ENCODE measurements around the gene RBM24.

- TF ChIP-seq MXI1 (IDR thresholded peaks at IDR 0.05; ENCODE audit: low read depth, low read length), result no peak
- TF ChIP-seq CHD1 (IDR thresholded peaks at IDR 0.05; ENCODE audit: low read depth, low read length), result no peak
- no peak for TF ChIP-seq BHLHE40 (IDR thresholded peaks at IDR 0.05; ENCODE audit: borderline replicate concordance in 1 of 2, low read depth in 2 of 2, low read length in 1 of 2)
- no peak for TF ChIP-seq RAD21 (IDR thresholded peaks at IDR 0.05; ENCODE audit: insufficient read depth, low read depth, low read length)
- no peak for TF ChIP-seq CREB1 (IDR thresholded peaks at IDR 0.05; ENCODE audit: low read depth)
- no peak for TF ChIP-seq POLR2A (IDR thresholded peaks at IDR 0.05; ENCODE audit: low read depth, low read length)
- TF ChIP-seq, protein P1, sequence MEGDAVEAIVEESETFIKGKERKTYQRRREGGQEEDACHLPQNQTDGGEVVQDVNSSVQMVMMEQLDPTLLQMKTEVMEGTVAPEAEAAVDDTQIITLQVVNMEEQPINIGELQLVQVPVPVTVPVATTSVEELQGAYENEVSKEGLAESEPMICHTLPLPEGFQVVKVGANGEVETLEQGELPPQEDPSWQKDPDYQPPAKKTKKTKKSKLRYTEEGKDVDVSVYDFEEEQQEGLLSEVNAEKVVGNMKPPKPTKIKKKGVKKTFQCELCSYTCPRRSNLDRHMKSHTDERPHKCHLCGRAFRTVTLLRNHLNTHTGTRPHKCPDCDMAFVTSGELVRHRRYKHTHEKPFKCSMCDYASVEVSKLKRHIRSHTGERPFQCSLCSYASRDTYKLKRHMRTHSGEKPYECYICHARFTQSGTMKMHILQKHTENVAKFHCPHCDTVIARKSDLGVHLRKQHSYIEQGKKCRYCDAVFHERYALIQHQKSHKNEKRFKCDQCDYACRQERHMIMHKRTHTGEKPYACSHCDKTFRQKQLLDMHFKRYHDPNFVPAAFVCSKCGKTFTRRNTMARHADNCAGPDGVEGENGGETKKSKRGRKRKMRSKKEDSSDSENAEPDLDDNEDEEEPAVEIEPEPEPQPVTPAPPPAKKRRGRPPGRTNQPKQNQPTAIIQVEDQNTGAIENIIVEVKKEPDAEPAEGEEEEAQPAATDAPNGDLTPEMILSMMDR (IDR thresholded peaks at IDR 0.05 in 2 of 3, conservative IDR thresholded peaks at IDR 0.05 in 1 of 3; ENCODE audit: control insufficient read depth in 2 of 3, extremely low read depth in 1 of 3, insufficient read depth in 1 of 3, low read depth in 3 of 3, low read length in 3 of 3), result no peak
Observed at GRCh38 chr6:17269840-17270239, 11.3 kb upstream of the RBM24 start.

Measured in GM12878 (cell line).